GM21737 (cell line): ENCODE results near the gene ADPRHL1.
"Not testable (repeated sequence)": the region's sequence is repeated elsewhere in the genome, so short reads cannot be mapped to it uniquely, and the experiment has no call there.

ENCODE experiments used
- ATAC-seq: cut with Tn5 transposase; IDR thresholded peaks from one replicate; pipeline ENCODE4 v1.9.1; 2021; ENCODE audit warnings: mild to moderate bottlenecking, moderate library complexity; ENCODE audit not compliant: unreplicated experiment

ADPRHL1 gene

DNA sequence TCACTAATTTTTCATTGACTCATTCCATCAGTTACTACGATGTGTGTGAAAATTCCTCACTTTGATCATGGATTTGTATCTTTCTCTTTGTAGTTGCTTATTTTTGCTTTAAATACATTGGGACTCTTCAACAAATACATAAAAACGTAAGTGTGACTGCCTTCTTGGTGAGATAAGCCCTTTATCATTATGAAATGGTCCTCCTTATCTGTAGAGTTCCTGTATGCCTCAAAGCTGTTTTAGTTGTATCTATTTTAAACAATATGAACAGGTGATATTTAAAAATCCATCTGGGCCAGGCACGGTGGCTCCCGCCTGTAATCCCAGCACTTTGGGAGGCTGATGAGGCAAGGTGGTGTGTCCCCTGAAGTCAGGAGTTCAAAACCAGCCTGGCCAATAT lies 25.9 kb upstream of the ADPRHL1 start:
- no peak for ATAC-seq

DNA sequence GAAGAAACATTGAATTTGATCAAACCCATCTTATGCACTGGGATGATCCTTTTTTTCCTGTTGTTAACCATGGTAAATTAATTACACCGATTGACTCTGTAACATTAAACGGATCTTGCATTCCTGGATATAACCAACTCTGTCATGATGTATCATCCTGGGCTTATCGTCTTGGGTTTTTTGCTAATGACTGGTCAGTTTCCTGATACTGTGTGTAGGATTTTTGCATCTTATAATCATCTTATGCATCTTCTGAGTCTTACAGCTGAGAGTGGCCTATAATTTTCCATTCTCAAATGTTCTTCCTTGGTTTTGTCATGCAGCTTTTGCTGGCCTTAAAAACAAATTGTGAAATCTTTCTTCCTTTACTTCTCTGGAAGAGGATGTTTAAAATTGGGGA lies 24.4 kb upstream of the ADPRHL1 start:
- no peak for ATAC-seq

- no peak for ATAC-seq
Observed at GRCh38 chr13:113476811-113477210, 23.5 kb upstream of the ADPRHL1 start.

DNA sequence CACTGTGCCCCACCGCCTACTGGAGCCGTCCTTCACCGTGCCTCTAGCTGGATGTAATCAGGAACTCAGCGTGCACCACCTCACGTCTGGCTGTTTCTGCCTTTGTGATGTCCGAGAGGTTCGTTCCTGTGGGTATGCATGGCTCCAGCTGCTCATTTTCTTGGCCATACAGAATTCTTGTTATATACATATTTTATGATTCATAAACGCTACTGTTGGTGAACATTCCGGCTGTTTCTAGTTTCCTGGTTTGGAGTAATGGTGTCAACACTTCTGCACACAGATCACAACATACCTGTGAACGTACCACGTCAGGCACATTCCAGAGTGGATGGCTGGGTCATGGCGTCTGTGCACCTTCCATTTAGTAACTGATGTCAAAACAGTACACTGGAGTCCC lies 22.6 kb upstream of the ADPRHL1 start:
- ATAC-seq, result no peak

GRCh38 chr13:113475280-113475679 lies 22.0 kb upstream of the ADPRHL1 start:
- no peak for ATAC-seq

DNA sequence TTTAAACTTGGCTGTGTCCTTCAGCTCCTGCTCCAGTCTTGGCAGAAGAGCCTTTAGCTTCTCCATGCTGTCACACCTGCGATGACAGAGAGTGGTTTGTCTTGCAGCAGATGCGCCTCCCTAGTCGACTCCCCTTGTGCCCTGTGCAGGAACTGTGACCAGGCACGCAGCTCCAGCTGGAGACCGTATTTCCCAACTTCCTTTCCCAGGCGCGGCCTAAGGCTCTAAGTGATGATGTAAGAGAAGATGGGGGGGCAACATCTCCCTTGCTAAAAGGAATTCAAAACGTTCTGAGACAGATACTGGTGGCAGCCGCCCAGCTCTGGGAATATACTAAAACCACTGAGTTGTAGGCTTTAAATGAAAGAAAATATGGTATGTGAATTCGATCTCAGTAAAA lies 20.9 kb upstream of the ADPRHL1 start:
- no peak for ATAC-seq

DNA sequence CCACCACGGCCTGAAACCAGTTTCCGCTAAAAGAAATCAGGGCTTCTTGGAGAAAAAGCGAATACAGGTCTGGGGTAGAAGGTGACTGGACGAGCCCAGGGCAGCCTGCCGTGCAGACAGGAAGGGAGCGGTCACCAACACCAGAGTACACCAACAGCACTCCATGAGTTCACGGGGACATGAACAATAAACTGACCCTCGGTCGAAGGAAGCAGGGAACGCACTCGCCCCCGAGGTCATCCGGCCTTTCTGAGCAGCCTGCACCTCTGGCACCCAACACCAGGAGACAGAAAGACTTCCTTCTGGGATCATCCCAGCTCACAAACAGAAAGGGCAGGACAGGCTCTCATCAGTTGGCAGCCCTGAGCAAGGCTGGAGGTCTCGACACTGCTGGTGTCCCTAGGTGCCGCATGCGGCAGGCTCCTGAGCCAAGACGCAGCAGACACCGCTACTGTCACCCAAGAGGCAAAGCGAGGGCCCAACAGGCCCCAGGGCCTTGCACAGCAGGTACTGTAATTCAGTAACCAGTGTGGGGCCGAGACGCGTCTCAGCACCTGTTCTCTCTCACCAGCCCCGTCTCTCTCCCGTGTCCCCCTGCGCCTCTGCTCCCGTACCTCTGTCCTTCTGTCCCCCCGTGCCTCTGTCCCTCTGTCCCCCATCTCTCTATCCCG lies 19.2 kb upstream of the ADPRHL1 start:
- no peak for ATAC-seq

DNA sequence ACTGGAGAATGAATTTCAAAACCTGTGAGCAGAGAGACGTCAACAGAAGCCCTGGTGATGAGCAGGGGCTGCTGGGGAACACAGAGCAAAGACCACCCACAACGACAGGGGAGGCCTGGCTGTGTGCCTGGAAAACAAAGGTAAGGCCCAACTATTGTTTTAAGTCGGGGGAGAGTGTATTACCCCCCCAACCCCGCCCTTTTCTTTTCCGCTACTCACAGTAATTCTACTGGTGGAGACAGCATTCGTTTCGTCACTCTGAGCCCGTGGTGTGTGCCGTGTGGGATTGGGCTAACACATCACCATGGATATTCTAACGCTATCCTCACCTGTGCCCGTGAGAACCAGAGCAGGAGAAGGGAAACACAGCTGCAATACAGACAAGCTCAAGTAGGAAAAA lies 18.6 kb upstream of the ADPRHL1 start:
- no peak for ATAC-seq

DNA sequence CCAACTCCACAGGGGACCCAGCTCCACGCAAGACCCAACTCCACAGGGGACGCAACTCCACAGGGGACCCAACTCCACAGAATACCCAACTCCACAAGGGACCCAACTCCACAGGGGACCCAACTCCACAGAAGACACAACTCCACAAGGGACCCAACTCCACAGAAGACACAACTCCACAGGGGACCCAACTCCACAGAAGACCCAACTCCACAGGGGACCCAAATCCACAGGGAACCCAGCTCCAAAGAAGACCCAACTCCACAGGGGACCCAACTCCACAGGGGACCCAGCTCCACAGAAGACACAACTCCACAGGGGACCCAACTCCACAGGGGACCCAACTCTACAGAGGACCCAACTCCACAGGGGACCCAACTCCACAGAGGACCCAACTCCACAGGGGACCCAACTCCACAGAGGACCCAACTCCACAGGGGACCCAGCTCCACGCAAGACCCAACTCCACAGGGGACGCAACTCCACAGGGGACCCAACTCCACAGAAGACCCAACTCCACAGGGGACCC lies 17.4 kb upstream of the ADPRHL1 start:
- not testable (repeated sequence) for ATAC-seq

GRCh38 chr13:113470073-113470472 lies 16.8 kb upstream of the ADPRHL1 start:
- no peak for ATAC-seq

DNA sequence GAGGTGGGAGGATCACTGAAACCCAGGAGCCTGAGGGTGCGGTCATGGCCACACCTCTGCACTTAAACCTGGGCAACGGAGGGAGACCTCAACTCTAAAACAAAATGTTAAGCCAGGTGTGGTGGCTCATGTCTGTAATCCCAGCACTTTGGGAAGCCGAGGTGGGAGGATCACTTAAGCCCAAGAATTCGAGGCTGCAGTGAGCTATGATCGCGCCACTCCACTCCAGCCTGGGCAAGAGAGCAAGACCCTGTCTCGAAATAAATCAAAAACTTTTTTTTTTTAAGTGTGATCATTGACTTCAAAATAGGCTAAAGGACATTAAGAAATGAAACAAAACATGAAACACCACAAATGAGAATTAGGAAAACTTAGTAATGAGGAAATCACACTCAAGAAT lies 16.3 kb upstream of the ADPRHL1 start:
- no peak for ATAC-seq

- no peak for ATAC-seq
Observed at GRCh38 chr13:113468472-113469201, 15.3 kb upstream of the ADPRHL1 start.

DNA sequence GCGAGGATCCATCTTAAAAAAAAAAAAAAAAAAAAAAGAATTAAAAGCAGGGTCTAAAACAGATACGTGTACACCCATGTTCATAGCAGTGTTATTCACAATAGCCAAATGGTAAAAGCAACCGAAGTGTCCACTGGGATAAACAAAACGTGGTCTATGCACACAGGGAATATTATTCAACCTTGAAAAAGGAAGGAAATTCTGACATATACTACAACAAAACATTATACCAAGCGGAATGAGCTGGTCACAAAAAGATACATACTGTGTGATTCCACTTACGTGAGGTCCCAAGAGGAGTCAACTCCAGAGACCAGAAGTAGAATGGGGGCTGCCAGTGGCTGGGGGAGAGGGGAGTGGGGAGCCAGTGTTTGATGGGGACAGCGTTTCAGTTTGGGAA lies 14.7 kb upstream of the ADPRHL1 start:
- no peak for ATAC-seq

DNA sequence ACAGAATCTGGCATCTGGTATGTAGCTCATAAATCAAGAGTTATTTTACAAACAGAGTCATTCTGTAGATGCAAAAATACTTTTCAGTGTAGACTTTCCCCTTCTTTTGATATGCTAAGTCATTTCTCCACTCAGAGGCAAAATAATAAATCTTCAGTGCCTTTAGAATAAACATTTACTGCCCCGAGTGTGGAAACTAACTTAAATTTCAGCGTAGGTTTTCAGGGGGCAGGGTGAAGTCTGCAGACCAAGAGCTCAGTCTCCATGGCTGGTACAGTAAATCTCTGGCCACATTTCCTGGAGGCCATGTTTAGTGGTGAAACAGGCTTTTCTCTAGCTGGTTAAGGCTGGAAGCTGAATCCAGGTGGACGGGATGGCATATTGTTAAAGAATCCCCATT lies 13.1 kb upstream of the ADPRHL1 start:
- no peak for ATAC-seq

- no peak for ATAC-seq
Observed at GRCh38 chr13:113465300-113465699, 12.0 kb upstream of the ADPRHL1 start.

DNA sequence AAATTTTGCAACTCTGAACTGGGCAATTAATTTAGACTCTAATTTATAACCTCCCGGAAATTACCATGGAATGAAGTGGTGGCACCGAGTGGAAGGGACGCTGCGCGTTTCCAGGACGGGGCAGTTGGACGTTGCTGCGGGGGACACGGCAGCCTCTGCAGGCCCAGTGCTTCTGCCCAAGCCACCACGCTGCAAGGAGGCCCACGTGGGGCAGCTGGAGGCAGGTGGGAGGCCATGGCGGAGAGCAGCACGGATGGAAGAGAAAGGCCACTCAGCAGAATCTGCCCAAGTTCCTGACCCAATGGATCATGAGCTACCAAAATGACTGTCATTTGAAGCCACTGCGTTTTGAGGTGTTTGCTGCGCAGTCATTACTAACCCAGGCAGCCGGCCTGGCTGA lies 11.2 kb upstream of the ADPRHL1 start:
- no peak for ATAC-seq

DNA sequence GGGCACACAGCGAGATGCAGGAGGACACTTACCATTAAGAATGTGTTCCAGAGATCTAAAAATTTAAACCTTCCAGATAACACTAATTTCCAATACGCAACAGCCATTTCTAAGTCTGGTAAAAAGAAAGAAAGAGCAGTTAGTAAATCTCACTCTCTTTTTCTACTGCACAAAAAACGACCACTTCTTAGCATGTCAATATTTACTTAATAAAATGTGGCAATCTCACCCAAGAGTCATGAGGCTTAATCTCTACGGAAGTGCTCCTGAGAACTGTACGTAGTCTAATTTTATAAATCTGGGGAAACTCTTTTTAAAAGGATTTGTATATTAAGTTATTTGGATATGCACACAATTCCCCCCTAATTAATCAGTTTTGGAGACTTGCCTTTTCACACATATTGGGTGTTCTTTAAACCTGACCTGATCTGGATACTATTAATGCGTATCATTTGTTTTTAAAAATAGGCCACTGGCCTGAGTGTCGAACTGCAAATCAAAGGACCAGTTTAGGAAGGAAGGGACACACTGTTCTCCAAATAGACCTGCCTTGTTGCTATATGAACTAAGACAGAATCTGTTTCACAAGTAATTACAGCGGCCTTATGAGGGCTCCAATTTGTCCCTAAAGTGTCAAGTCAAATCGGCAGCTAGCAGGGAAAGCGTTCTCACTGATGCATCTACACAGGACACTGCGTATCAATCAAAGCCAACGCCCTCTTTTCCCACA lies 7.9 kb upstream of the ADPRHL1 start:
- no peak for ATAC-seq

DNA sequence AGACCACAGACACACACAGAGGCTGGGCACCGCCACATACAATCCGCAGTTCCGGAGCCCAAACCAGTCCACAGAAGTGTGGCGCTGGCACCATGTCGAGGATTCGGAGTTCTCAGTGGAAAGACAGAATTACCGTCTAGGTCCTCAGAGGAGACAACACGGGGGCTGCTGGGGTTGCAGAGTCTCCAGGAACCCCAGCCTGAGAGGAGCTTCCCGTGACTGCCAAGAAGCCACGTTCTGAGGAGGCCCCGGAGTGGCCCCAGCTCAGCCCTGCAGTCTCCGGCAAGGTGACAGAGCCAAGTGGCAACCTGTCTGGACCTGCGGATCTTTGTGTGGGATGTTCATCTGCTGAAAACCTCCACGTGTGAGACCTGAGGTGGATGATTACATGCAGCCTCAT lies 7.3 kb upstream of the ADPRHL1 start:
- no peak for ATAC-seq

GRCh38 chr13:113460064-113460555 lies 6.8 kb upstream of the ADPRHL1 start:
- no peak for ATAC-seq

DNA sequence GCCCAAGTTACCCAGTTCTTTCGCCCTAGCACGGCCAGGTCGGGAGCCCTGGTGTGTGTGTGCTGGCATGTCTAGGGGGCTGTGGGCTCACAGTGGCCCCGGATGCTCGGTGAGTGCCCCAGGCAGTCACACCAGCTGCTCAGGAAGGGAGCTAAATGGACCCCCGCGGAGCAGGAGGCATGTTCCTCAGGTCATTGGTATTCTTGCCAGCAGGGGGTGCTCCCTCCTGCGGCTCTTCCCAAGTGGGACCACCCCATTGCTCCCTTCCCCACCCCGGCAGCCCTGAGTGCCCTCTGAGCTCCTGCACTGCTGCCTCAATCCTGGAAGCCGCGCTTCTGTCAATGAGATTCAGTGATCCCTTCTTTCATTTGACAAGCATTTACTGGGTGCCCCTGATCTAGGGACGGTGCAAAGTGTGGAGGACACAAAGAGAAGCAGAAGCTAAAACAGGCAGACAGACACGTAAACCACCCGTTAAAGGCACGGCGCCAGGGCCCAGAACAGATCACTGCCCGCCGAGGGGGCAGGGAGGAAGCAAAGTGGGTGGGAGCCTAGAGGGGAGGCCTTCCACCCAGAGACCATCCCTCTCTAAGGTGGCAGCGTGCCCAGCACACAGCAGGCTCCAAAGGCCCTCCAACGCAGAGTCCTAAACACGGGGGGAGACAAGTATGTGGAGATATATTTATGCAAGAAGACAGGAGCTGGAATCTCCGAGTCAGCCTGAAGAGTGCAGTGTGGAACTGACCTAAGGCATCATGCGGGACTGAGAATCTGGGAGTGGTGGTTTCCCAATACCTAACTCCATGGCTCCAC lies 5.2 kb upstream of the ADPRHL1 start:
- no peak for ATAC-seq

- no peak for ATAC-seq
Observed at GRCh38 chr13:113457510-113457909, 4.2 kb upstream of the ADPRHL1 start.
